GOT3 (cell line): ENCODE data around the gene KCNT1.

Experiments used
- DNase-seq: peaks from one replicate; lab custom pipeline; 2025; ENCODE audit warnings: mixed read lengths; lab: John Stamatoyannopoulos, UW

KCNT1 gene

GRCh38 chr9:135819905-135820304 lies 117.9 kb downstream of the KCNT1 start:
- no peak for DNase-seq

GRCh38 chr9:135820661-135821060 lies 118.7 kb downstream of the KCNT1 start:
- DNase-seq = no peak

GRCh38 chr9:135821116-135821515 lies 119.1 kb downstream of the KCNT1 start:
- DNase-seq = no peak

GRCh38 chr9:135821733-135822373 lies 119.9 kb downstream of the KCNT1 start:
- DNase-seq = no peak

GRCh38 chr9:135822374-135822755 lies 120.4 kb downstream of the KCNT1 start:
- DNase-seq = no peak

- no peak for DNase-seq
Measured at GRCh38 chr9:135823036-135823435, 121.1 kb downstream of the KCNT1 start.

GRCh38 chr9:135825435-135826187 lies 123.6 kb downstream of the KCNT1 start:
- no peak for DNase-seq

GRCh38 chr9:135826188-135826545 lies 124.2 kb downstream of the KCNT1 start:
- DNase-seq = no peak

GRCh38 chr9:135827301-135827700 lies 125.3 kb downstream of the KCNT1 start:
- no peak for DNase-seq

- no peak for DNase-seq
Measured at GRCh38 chr9:135827866-135828580, 126.0 kb downstream of the KCNT1 start.

GRCh38 chr9:135828656-135829055 lies 126.7 kb downstream of the KCNT1 start:
- no peak for DNase-seq

- DNase-seq = no peak
Measured at GRCh38 chr9:135830496-135830895, 128.5 kb downstream of the KCNT1 start.

GRCh38 chr9:135833864-135834263 lies 131.9 kb downstream of the KCNT1 start:
- no peak for DNase-seq

GRCh38 chr9:135835131-135835530 lies 133.1 kb downstream of the KCNT1 start:
- DNase-seq = no peak

- DNase-seq = no peak
Measured at GRCh38 chr9:135839516-135839915, 137.5 kb downstream of the KCNT1 start.

- no peak for DNase-seq
Measured at GRCh38 chr9:135840107-135840506, 138.1 kb downstream of the KCNT1 start.

- no peak for DNase-seq
Measured at GRCh38 chr9:135840539-135840938, 138.6 kb downstream of the KCNT1 start.
